ENCODE results near the gene GPSM1. TPM values are rescaled to one million over a fixed set of nuclear protein-coding genes. Genes with fewer than 3 reads are reported as not detected.
A peak's percentile ranks its signal among the peaks of the same experiment; 100 is the strongest.

GPSM1 gene
- total RNA-seq, 4 donors from 2014 or later = 28.8 to 95.1 (median 38.1) TPM

- Histone ChIP-seq H3K4me3 (peak overlapping the region in 1 of 4 donors; percentile 53), H3K27me3 (no peaks in the 10 kb centered on the region), H3K4me1 (peaks cover 0 to 84% (median 43%) of the 10 kb centered on the region in 4 donors), H3K9me3 (no peaks in the 10 kb centered on the region), H3K27ac (peak overlapping the region; percentile 81 to 93 (median 88)), H3K36me3 (peaks cover 0 to 40% (median 0%) of the 10 kb centered on the region in 3 donors)
- 41 to 55% methylated on average over 9 to 10 of the region's 10 CpGs for WGBS, 2 donors
- DNase-seq (ENCODE audit: low spot score in 2 of 2) = no peak
- TF ChIP-seq POLR2A (IDR thresholded peaks at IDR 0.05) = no peak
- no peak for TF ChIP-seq CTCF (IDR thresholded peaks at IDR 0.05)
- no peak for TF ChIP-seq EP300 (IDR thresholded peaks at IDR 0.05)
Measured at GRCh38 chr9:136341769-136342168, 14.4 kb downstream of the GPSM1 start.

GRCh38 chr9:136342181-136343120, 15.1 kb downstream of the GPSM1 start:
- WGBS, 2 donors = 10 to 23% methylated on average over 39 to 40 of the region's 60 CpGs
- Histone ChIP-seq H3K4me1 (peaks cover 0 to 91% (median 50%) of the 10 kb centered on the region in 4 donors), H3K27me3 (no peaks in the 10 kb centered on the region), H3K36me3 (peaks cover 0 to 33% (median 0%) of the 10 kb centered on the region in 3 donors), H3K27ac (peak overlapping the region; percentile 81 to 93 (median 88)), H3K4me3 (peak overlapping the region; percentile 32 to 53 (median 43)), H3K9me3 (no peaks in the 10 kb centered on the region)
- TF ChIP-seq POLR2A (IDR thresholded peaks at IDR 0.05) (peak in 1 of 2 donors; percentile 49), CTCF (IDR thresholded peaks at IDR 0.05) (peak in 3 of 5 experiments; percentile 10 to 33 (median 20)), EP300 (IDR thresholded peaks at IDR 0.05) (peak in 1 of 2 donors; percentile 63)
- DNase-seq (ENCODE audit: low spot score in 2 of 2) = peak; percentile 80

DNA sequence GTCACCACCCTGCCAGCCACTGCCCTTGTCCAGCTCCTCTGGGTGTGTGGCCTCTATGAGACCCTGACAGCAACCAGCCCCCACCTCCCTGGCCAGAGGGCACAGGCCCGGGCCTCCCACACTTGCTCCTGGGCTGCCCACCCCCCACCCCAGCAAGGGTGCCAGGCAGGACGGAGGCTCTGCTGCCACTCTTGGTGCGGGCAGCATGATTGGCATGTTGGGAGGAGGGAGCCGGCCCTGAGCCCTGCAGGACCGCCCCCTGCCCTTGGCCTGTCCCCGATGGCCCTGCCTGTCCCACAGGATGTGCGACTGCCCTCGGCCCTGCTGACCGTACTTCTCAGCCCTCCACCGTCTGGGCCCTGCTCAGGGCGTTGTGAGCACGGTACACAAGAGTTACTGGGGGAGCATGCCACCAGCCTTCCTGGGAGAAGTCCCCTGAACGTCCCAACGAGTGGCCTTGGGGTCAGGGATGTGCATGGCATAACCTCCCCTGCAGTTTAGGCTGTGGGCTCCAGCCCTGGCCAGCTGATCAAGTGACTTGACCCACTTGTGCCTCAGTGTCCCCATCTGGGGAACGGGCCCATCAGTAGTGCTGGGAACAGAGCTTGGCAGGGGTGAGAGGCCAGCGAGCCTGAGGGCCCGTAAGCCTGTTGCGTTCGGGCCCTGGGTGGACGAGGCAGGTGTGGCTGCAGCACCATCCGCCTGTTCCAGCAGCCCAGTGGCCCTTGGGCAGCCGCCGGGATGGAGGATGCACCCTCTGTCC, 16.0 kb downstream of the GPSM1 start:
- H3K27me3 ChIP-seq = no peaks in the 10 kb centered on the region
- peak overlapping the region in 2 of 4 donors; percentile 44 to 53 for H3K4me3 ChIP-seq
- TF ChIP-seq EP300 (IDR thresholded peaks at IDR 0.05) (no peak), CTCF (IDR thresholded peaks at IDR 0.05) (no peak), POLR2A (IDR thresholded peaks at IDR 0.05) (no peak)
- H3K9me3 ChIP-seq = no peaks in the 10 kb centered on the region
- H3K27ac ChIP-seq = peak overlapping the region; percentile 68 to 93 (median 86)
- peaks cover 0 to 99% (median 56%) of the 10 kb centered on the region in 4 donors for H3K4me1 ChIP-seq
- 59 to 61% methylated on average over 8 to 14 of the region's 23 CpGs for WGBS, 2 donors
- peaks cover 0 to 28% (median 0%) of the 10 kb centered on the region in 3 donors for H3K36me3 ChIP-seq
- DNase-seq (ENCODE audit: low spot score in 2 of 2) = no peak

- no peak for DNase-seq (ENCODE audit: low spot score in 2 of 2)
- peaks cover 0 to 95% (median 57%) of the 10 kb centered on the region in 4 donors for H3K4me1 ChIP-seq
- 90 to 91% methylated on average over 24 of the region's 24 CpGs for WGBS, 2 donors
Measured at GRCh38 chr9:136343884-136344269, 16.5 kb downstream of the GPSM1 start.

More at GRCh38 chr9:136343884-136344269, 16.5 kb downstream of the GPSM1 start:
- Histone ChIP-seq H3K36me3 (peaks cover 0 to 28% (median 0%) of the 10 kb centered on the region in 3 donors), H3K9me3 (no peaks in the 10 kb centered on the region), H3K27ac (peak overlapping the region; percentile 68 to 93 (median 86)), H3K4me3 (no peak overlapping the region), H3K27me3 (no peaks in the 10 kb centered on the region)
- no peak for TF ChIP-seq EP300 (IDR thresholded peaks at IDR 0.05)
- no peak for TF ChIP-seq CTCF (IDR thresholded peaks at IDR 0.05)
- TF ChIP-seq POLR2A (IDR thresholded peaks at IDR 0.05) = no peak

Measured in tibial nerve (tissue), 4 donors.